HG03457 (cell line): Measurements from ENCODE around the gene CHML.
A peak's percentile ranks its signal among the peaks of the same experiment; 100 is the strongest.
"Not testable (repeated sequence)": the region's sequence is repeated elsewhere in the genome, so short reads cannot be mapped to it uniquely, and the experiment has no call there.

Experiments
- ATAC-seq: cut with Tn5 transposase; IDR thresholded peaks from one replicate; pipeline ENCODE4 v1.9.1; 2021; ENCODE audit warnings: moderate number of reproducible peaks; ENCODE audit not compliant: unreplicated experiment

Gene CHML

GRCh38 chr1:241640149-241640866 is at the start of gene CHML, which contains the start of gene OPN3:
Gene CHML (minus strand): TSS chr1:241640369. CDS start chr1:241635766, 4,603 bp downstream.
Gene OPN3 (minus strand): TSS chr1:241640369. CDS start chr1:241640254, 115 bp downstream.
- peak; percentile 90 for ATAC-seq

GRCh38 chr1:241688940-241689368 is 48.8 kb upstream of the CHML start:
- no peak for ATAC-seq

GRCh38 chr1:241684108-241684507 is 43.9 kb upstream of the CHML start:
- ATAC-seq, result no peak

- no peak for ATAC-seq
These were observed 42.8 kb upstream of the CHML start for GRCh38 chr1:241682921-241683320.

GRCh38 chr1:241681861-241682448 is 41.8 kb upstream of the CHML start:
- not testable (repeated sequence) for ATAC-seq

GRCh38 chr1:241679961-241680360 is 39.8 kb upstream of the CHML start:
- ATAC-seq, result no peak

- no peak for ATAC-seq
These were observed 39.2 kb upstream of the CHML start for GRCh38 chr1:241679404-241679803.

- ATAC-seq, result no peak
These were observed 38.4 kb upstream of the CHML start for GRCh38 chr1:241678536-241678935.

GRCh38 chr1:241677201-241677600 is 37.0 kb upstream of the CHML start:
- peak; percentile 88 for ATAC-seq

- ATAC-seq, result no peak
These were observed 35.8 kb upstream of the CHML start for GRCh38 chr1:241675983-241676382.

- ATAC-seq, result no peak
These were observed 34.7 kb upstream of the CHML start for GRCh38 chr1:241674805-241675384.

GRCh38 chr1:241672301-241672700 is 32.1 kb upstream of the CHML start:
- no peak for ATAC-seq

GRCh38 chr1:241666419-241666818 is 26.2 kb upstream of the CHML start:
- ATAC-seq, result no peak

- ATAC-seq, result no peak
These were observed 20.3 kb upstream of the CHML start for GRCh38 chr1:241660424-241660972.

- not testable (repeated sequence) for ATAC-seq
These were observed 18.8 kb upstream of the CHML start for GRCh38 chr1:241659016-241659415.

GRCh38 chr1:241658081-241658793 is 18.1 kb upstream of the CHML start:
- no peak for ATAC-seq

- no peak for ATAC-seq
These were observed 14.5 kb upstream of the CHML start for GRCh38 chr1:241654641-241655040.

GRCh38 chr1:241654019-241654418 is 13.8 kb upstream of the CHML start:
- ATAC-seq, result no peak

GRCh38 chr1:241652012-241652411 is 11.8 kb upstream of the CHML start, which contains the start of gene WDR64:
Gene WDR64 (plus strand): TSS chr1:241652281. CDS start chr1:241652485, 204 bp downstream.
- ATAC-seq, result no peak

- ATAC-seq, result no peak
These were observed 8.0 kb upstream of the CHML start for GRCh38 chr1:241648159-241648558.

GRCh38 chr1:241647658-241648057 is 7.5 kb upstream of the CHML start:
- no peak for ATAC-seq
